ENCODE measurements around the gene CAPN1.

Gene CAPN1

GRCh38 chr11:65258988-65259387 is 77.3 kb downstream of the CAPN1 start:
- Mint-ChIP-seq H3K4me1 (peaks cover 37% of the 10 kb centered on the region), H3K27ac (no peak overlapping the region), H3K4me3 (no peak overlapping the region), H3K36me3 (peaks cover 5% of the 10 kb centered on the region), H3K9me3 (no peaks in the 10 kb centered on the region), H3K27me3 (no peaks in the 10 kb centered on the region)
- DNase-seq, result no peak
- CTCF ChIA-PET, result interaction anchor here (1.0 kb wide), 1 partner anchor 71 kb away, joined by 3 read pairs; no protein-coding TSS in a partner anchor

- DNase-seq, result no peak
- no peaks in the 10 kb centered on the region for H3K9me3 Mint-ChIP-seq
- no peaks in the 10 kb centered on the region for H3K27me3 Mint-ChIP-seq
- CTCF ChIA-PET, result no interaction called here
- peak overlapping the region; percentile 46 for H3K4me3 Mint-ChIP-seq
- H3K27ac Mint-ChIP-seq, result no peak overlapping the region
- peaks cover 48% of the 10 kb centered on the region for H3K4me1 Mint-ChIP-seq
- peaks cover 10% of the 10 kb centered on the region for H3K36me3 Mint-ChIP-seq
Measured at GRCh38 chr11:65260302-65260701, 78.6 kb downstream of the CAPN1 start.

GRCh38 chr11:65260756-65261590 is 79.2 kb downstream of the CAPN1 start:
- peaks cover 13% of the 10 kb centered on the region for H3K36me3 Mint-ChIP-seq
- H3K27ac Mint-ChIP-seq, result peak overlapping the region; percentile 82
- H3K4me3 Mint-ChIP-seq, result peak overlapping the region; percentile 94
- CTCF ChIA-PET, result interaction anchor here (0.9 to 1.5 kb wide), 2 partner anchors 11 to 250 kb away, joined by 3 to 6 read pairs; no protein-coding TSS in a partner anchor
- peaks cover 53% of the 10 kb centered on the region for H3K4me1 Mint-ChIP-seq
- no peaks in the 10 kb centered on the region for H3K9me3 Mint-ChIP-seq
- no peak for DNase-seq
- H3K27me3 Mint-ChIP-seq, result no peaks in the 10 kb centered on the region
